Measurements from ENCODE around the gene MBOAT2.

MBOAT2 gene

DNA sequence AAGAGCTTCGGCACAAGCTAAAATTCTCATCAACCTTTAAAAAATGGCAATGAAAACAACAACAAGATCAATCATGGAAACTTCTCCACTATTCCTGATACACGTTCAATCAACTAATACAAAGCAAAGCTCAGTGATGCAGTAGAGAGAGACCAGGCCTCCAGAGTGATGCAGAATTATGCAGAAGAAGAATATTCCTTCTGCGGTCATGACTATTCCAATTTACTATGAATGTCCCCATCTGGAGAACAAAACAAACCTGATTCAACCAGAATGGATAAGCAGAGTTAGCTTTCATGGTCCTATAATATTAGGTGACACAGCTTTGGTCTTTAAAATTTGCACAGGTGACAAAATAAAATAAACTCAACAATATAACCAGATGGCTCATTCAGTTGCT lies 12.5 kb upstream of the MBOAT2 start:
- Histone ChIP-seq H3K27me3 (ENCODE audit: insufficient read depth, low read length, poor library complexity, severe bottlenecking) (no peaks in the 10 kb centered on the region), H3K79me2 (ENCODE audit: insufficient read depth, low read length) (no peaks in the 10 kb centered on the region), H3K9me2 (replicated peaks; ENCODE audit: low read depth, low read length) (no peaks in the 10 kb centered on the region), H3K9me3 (ENCODE audit: insufficient read depth, low read depth, low read length) (no peaks in the 10 kb centered on the region), H2AFZ (ENCODE audit: low read length) (no peak overlapping the region), H3F3A (ENCODE audit: low read depth) (peaks cover 4% of the 10 kb centered on the region; the same call in 1 of the 2 replicates), H3K9ac (ENCODE audit: low read depth, low read length, poor library complexity, severe bottlenecking) (no peak overlapping the region), H3K4me1 (ENCODE audit: insufficient read depth, low read length, poor library complexity, severe bottlenecking) (peaks cover 54% of the 10 kb centered on the region), H3K36me3 (ENCODE audit: insufficient read depth, low read length) (no peaks in the 10 kb centered on the region), H3K4me3 (ENCODE audit: low read length, poor library complexity, severe bottlenecking) (no peak overlapping the region), H4K20me1 (ENCODE audit: insufficient read depth, low read length, poor library complexity, severe bottlenecking) (no peaks in the 10 kb centered on the region), H3K4me2 (ENCODE audit: low read depth, low read length, poor library complexity, severe bottlenecking) (no peak overlapping the region)
- no peak for TF ChIP-seq EZH2phosphoT487 (IDR thresholded peaks at IDR 0.05; ENCODE audit: borderline replicate concordance)
- TF ChIP-seq, protein P1, sequence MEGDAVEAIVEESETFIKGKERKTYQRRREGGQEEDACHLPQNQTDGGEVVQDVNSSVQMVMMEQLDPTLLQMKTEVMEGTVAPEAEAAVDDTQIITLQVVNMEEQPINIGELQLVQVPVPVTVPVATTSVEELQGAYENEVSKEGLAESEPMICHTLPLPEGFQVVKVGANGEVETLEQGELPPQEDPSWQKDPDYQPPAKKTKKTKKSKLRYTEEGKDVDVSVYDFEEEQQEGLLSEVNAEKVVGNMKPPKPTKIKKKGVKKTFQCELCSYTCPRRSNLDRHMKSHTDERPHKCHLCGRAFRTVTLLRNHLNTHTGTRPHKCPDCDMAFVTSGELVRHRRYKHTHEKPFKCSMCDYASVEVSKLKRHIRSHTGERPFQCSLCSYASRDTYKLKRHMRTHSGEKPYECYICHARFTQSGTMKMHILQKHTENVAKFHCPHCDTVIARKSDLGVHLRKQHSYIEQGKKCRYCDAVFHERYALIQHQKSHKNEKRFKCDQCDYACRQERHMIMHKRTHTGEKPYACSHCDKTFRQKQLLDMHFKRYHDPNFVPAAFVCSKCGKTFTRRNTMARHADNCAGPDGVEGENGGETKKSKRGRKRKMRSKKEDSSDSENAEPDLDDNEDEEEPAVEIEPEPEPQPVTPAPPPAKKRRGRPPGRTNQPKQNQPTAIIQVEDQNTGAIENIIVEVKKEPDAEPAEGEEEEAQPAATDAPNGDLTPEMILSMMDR (conservative IDR thresholded peaks at IDR 0.05; ENCODE audit: low read length), result no peak

DNA sequence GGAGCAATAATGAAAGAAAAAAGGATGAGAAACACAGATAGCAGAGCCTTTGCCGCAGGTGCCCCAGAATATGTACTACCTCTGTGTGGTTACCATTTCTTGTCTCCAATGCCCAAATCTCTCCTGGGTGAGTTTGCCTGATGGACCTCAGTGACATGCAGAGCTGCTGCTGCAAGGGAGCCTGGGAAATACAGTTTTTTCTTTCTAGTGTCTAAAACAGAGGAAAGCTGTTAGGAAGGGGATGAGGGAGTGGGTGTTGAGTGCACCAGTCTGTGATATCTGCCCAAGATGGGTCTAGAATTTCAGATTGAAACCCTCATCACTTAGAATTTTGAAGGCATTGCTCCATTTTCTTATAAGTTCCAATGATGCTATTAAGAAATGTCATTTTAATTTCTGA lies 9.9 kb upstream of the MBOAT2 start:
- no peak for TF ChIP-seq EZH2phosphoT487 (IDR thresholded peaks at IDR 0.05; ENCODE audit: borderline replicate concordance)
- TF ChIP-seq, protein P1 (conservative IDR thresholded peaks at IDR 0.05; ENCODE audit: low read length), result no peak
- Histone ChIP-seq H3K79me2 (ENCODE audit: insufficient read depth, low read length) (no peaks in the 10 kb centered on the region), H3K4me1 (ENCODE audit: insufficient read depth, low read length, poor library complexity, severe bottlenecking) (peaks cover 30% of the 10 kb centered on the region), H3K27me3 (ENCODE audit: insufficient read depth, low read length, poor library complexity, severe bottlenecking) (no peaks in the 10 kb centered on the region), H4K20me1 (ENCODE audit: insufficient read depth, low read length, poor library complexity, severe bottlenecking) (no peaks in the 10 kb centered on the region), H3K4me2 (ENCODE audit: low read depth, low read length, poor library complexity, severe bottlenecking) (no peak overlapping the region), H3F3A (ENCODE audit: low read depth) (peaks cover 4% of the 10 kb centered on the region; the same call in 1 of the 2 replicates), H3K9ac (ENCODE audit: low read depth, low read length, poor library complexity, severe bottlenecking) (no peak overlapping the region), H3K9me3 (ENCODE audit: insufficient read depth, low read depth, low read length) (no peaks in the 10 kb centered on the region), H3K9me2 (replicated peaks; ENCODE audit: low read depth, low read length) (no peaks in the 10 kb centered on the region), H2AFZ (ENCODE audit: low read length) (no peak overlapping the region), H3K4me3 (ENCODE audit: low read length, poor library complexity, severe bottlenecking) (no peak overlapping the region), H3K36me3 (ENCODE audit: insufficient read depth, low read length) (no peaks in the 10 kb centered on the region)

DNA sequence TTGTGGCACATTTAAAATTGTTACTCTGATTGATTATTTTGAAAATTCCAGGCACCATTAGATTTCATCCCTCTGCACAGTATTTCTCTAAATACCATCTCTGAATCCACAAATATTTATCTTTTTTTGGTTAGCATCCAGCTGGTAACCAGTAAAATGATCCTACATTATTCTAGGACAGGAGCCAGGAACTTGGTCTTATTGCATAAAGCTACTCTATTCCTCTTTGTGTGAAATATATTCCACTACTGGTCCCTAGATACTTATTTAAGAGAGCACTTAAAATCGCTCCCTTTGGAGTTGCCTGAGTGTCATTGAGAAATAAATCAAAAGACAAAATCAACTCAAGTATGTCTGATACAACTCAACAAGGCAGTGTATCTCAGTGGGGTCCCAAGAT lies 7.4 kb upstream of the MBOAT2 start:
- Histone ChIP-seq H2AFZ (ENCODE audit: low read length) (no peak overlapping the region), H3K4me2 (ENCODE audit: low read depth, low read length, poor library complexity, severe bottlenecking) (no peak overlapping the region), H3K4me1 (ENCODE audit: insufficient read depth, low read length, poor library complexity, severe bottlenecking) (peaks cover 5% of the 10 kb centered on the region), H3K9ac (ENCODE audit: low read depth, low read length, poor library complexity, severe bottlenecking) (no peak overlapping the region), H4K20me1 (ENCODE audit: insufficient read depth, low read length, poor library complexity, severe bottlenecking) (no peaks in the 10 kb centered on the region), H3K9me3 (ENCODE audit: insufficient read depth, low read depth, low read length) (no peaks in the 10 kb centered on the region), H3K9me2 (replicated peaks; ENCODE audit: low read depth, low read length) (no peaks in the 10 kb centered on the region), H3K4me3 (ENCODE audit: low read length, poor library complexity, severe bottlenecking) (no peak overlapping the region), H3F3A (ENCODE audit: low read depth) (no peaks in the 10 kb centered on the region), H3K36me3 (ENCODE audit: insufficient read depth, low read length) (no peaks in the 10 kb centered on the region), H3K79me2 (ENCODE audit: insufficient read depth, low read length) (no peaks in the 10 kb centered on the region), H3K27me3 (ENCODE audit: insufficient read depth, low read length, poor library complexity, severe bottlenecking) (no peaks in the 10 kb centered on the region)
- TF ChIP-seq, protein P1 (conservative IDR thresholded peaks at IDR 0.05; ENCODE audit: low read length), result no peak
- no peak for TF ChIP-seq EZH2phosphoT487 (IDR thresholded peaks at IDR 0.05; ENCODE audit: borderline replicate concordance)

Data from Loucy (cell line).